Lung (tissue), 12 donors: ENCODE measurements around the gene DCXR. TPM values are rescaled to one million over a fixed set of nuclear protein-coding genes. Genes with fewer than 3 reads are reported as not detected.

Source experiments
- ATAC-seq: fragments of 200-7000 bp; cut with Tn5 transposase; one replicate; pipeline ENCODE4 v1.9.1; 2020; ENCODE audit warnings: moderate number of reproducible peaks; ENCODE audit not compliant: insufficient read depth, low FRiP score
- DNase-seq, 3 donors: peaks; one replicate each; pipeline ENCODE4 v3.0.0-alpha.2; 2013 to 2017
- H3K27ac ChIP-seq, 2 donors: one replicate each; pipeline ENCODE4 v1.5.1; 2013; ENCODE audit warnings: mild to moderate bottlenecking in 2 of 2, moderate library complexity in 2 of 2, control low read depth in 1 of 2, inconsistent platforms in 1 of 2, low read depth in 1 of 2, low read length in 1 of 2
- H3K27me3 ChIP-seq, 3 donors: one replicate each; pipeline ENCODE4 v1.5.1; 2013; ENCODE audit warnings: low read length in 2 of 3; ENCODE audit not compliant: control insufficient read depth in 3 of 3, insufficient read depth in 3 of 3
- H3K36me3 ChIP-seq, 4 donors: one replicate each; pipeline ENCODE4 v1.5.1; 2013; ENCODE audit warnings: low read length in 4 of 4, mild to moderate bottlenecking in 1 of 4, moderate library complexity in 1 of 4; ENCODE audit not compliant: control insufficient read depth in 4 of 4, insufficient read depth in 4 of 4
- H3K4me1 ChIP-seq, 5 donors: one replicate each; pipeline ENCODE4 v1.5.1; 2013; ENCODE audit warnings: low read length in 5 of 5, mild to moderate bottlenecking in 2 of 5, moderate library complexity in 1 of 5; ENCODE audit not compliant: control insufficient read depth in 5 of 5, insufficient read depth in 5 of 5
- H3K4me3 ChIP-seq: one replicate; pipeline ENCODE4 v1.5.1; 2013; ENCODE audit warnings: mild to moderate bottlenecking, control low read depth, moderate library complexity
- H3K9ac ChIP-seq, 2 donors: one replicate each; pipeline ENCODE4 v1.5.1; 2013; ENCODE audit warnings: low read length in 2 of 2, control low read depth in 1 of 2; ENCODE audit not compliant: insufficient read depth in 1 of 2
- H3K9me3 ChIP-seq, 4 donors: one replicate each; pipeline ENCODE4 v1.5.1; 2013; ENCODE audit warnings: low read length in 3 of 4, mild to moderate bottlenecking in 1 of 4, moderate library complexity in 1 of 4; ENCODE audit not compliant: control insufficient read depth in 4 of 4, insufficient read depth in 3 of 4
- CTCF ChIP-seq: IDR thresholded peaks from 2 replicates; pipeline ENCODE4 v1.5.1; 2012; ENCODE audit warnings: mild to moderate bottlenecking; ENCODE audit errors: control extremely low read depth, extremely low read depth
- WGBS, 2 donors: extraction: QIAGEN DNeasy Blood & Tissue Kit; methylation state at CpG; one replicate each; pipeline ENCODE4 v1.1.7; 2013; 5-methylcytosine and 5-hydroxymethylcytosine counted together
- polyA plus RNA-seq, 2 donors: library from polyadenylated mRNA; stranded (reverse); fragments of 200-250 nt; gene quantifications; one replicate each; pipeline ENCODE4 v1.2.1, GENCODE V29; 2013
- total RNA-seq, 2 donors: library from RNA; depleted of rRNA in 1 of 2; stranded (reverse); fragments of >200 nt in 1 of 2; gene quantifications; one replicate each; pipeline ENCODE4 v1.2.1, GENCODE V29; 2014 to 2021
- donor health status: control.
- donor health status: control.
- donor health status: Bipolar disorder and iron deficiency.
- donor health status: healthy.
- donor health status: DM: yes; HTN: yes; CAD: no.

DCXR gene
- total and polyA plus RNA-seq, 4 donors, result 41.6 to 246 (median 206) TPM

- Histone ChIP-seq H3K9ac (no peak overlapping the region), H3K4me1 (peaks cover 0 to 24% (median 9%) of the 10 kb centered on the region in 5 donors), H3K36me3 (peaks cover 0 to 4% (median 2%) of the 10 kb centered on the region in 4 donors), H3K4me3 (no peak overlapping the region), H3K27ac (no peak overlapping the region), H3K9me3 (no peaks in the 10 kb centered on the region), H3K27me3 (no peaks in the 10 kb centered on the region)
- 12 to 16% methylated on average over 26 to 59 of the region's 59 CpGs for WGBS, 2 donors
- ATAC-seq (no peak), DNase-seq (no peak)
- TF ChIP-seq CTCF, result no peak
Measured at GRCh38 chr17:82031885-82032627, 5.4 kb downstream of the DCXR start.

GRCh38 chr17:82031303-82031884 is 6.1 kb downstream of the DCXR start, which contains the start of gene RAC3:
Gene RAC3 (plus strand): TSS chr17:82031678. CDS start chr17:82031762, 84 bp downstream.
- peaks cover 0 to 4% (median 2%) of the 10 kb centered on the region in 4 donors for H3K36me3 ChIP-seq
- no peak within 1 kb of the TSS for H3K27ac ChIP-seq
- peak in 2 of 3 donors; percentile 47 to 68 for DNase-seq
- no peak for ATAC-seq
- no peak for TF ChIP-seq CTCF
- WGBS, 2 donors, result 0 to 1% methylated on average over 37 to 96 of the region's 96 CpGs
- no peak within 1 kb of the TSS for H3K9ac ChIP-seq
- H3K4me1 ChIP-seq, result peaks cover 0 to 17% (median 4%) of the 10 kb centered on the region in 5 donors
- no peaks in the 10 kb centered on the region for H3K9me3 ChIP-seq
- peak within 1 kb of the TSS; percentile 30 for H3K4me3 ChIP-seq
- H3K27me3 ChIP-seq, result no peaks in the 10 kb centered on the region

- TF ChIP-seq CTCF, result peak; percentile 98
- 1% methylated on average over 82 to 94 of the region's 94 CpGs for WGBS, 2 donors
- ATAC-seq (peak; percentile 87), DNase-seq (peak; percentile 75 to 87 (median 84))
- peaks cover 0 to 4% (median 2%) of the 10 kb centered on the region in 4 donors for H3K36me3 ChIP-seq
- H3K27ac ChIP-seq, result no peak overlapping the region
- H3K27me3 ChIP-seq, result no peaks in the 10 kb centered on the region
- H3K4me3 ChIP-seq, result peak overlapping the region; percentile 30
- H3K9me3 ChIP-seq, result no peaks in the 10 kb centered on the region
- no peak overlapping the region for H3K9ac ChIP-seq
- H3K4me1 ChIP-seq, result peaks cover 0 to 15% (median 0%) of the 10 kb centered on the region in 5 donors
Measured at GRCh38 chr17:82030470-82031302, 6.8 kb downstream of the DCXR start.
